Loucy (cell line): Measurements from ENCODE around the gene PIGN.

ENCODE experiments used
- H2AFZ ChIP-seq: fragments of 200-600 bp; sonication (generic); 2 replicates; pipeline ENCODE4 v1.6.0; 2016; ENCODE audit warnings: antibody characterized with exemption, mild to moderate bottlenecking, low read length, moderate library complexity
- H3F3A ChIP-seq: fragments of 200-600 bp; 2 replicates; pipeline ENCODE4 v1.6.0; 2016; ENCODE audit warnings: antibody characterized with exemption, low read depth, mild to moderate bottlenecking
- H3K27me3 ChIP-seq: fragments of 200-600 bp; sonication (generic); 2 replicates; pipeline ENCODE4 v1.6.1; 2014; ENCODE audit warnings: low read length, mild to moderate bottlenecking; ENCODE audit not compliant: insufficient read depth, poor library complexity, severe bottlenecking
- H3K36me3 ChIP-seq: fragments of 200-600 bp; sonication (generic); 2 replicates; pipeline ENCODE4 v1.6.1; 2016; ENCODE audit warnings: low read length; ENCODE audit not compliant: insufficient read depth
- H3K4me1 ChIP-seq: fragments of 200-600 bp; sonication (generic); 2 replicates; pipeline ENCODE4 v1.5.1; 2014; ENCODE audit warnings: low read length, mild to moderate bottlenecking; ENCODE audit not compliant: insufficient read depth, poor library complexity, severe bottlenecking
- H3K4me2 ChIP-seq: fragments of 200-600 bp; sonication (generic); 2 replicates; pipeline ENCODE4 v1.6.0; 2014; ENCODE audit warnings: antibody characterized with exemption, low read length, low read depth, mild to moderate bottlenecking; ENCODE audit not compliant: poor library complexity, severe bottlenecking
- H3K4me3 ChIP-seq: fragments of 200-600 bp; sonication (generic); 2 replicates; pipeline ENCODE4 v1.5.1; 2014; ENCODE audit warnings: low read length, mild to moderate bottlenecking, mixed read lengths; ENCODE audit not compliant: poor library complexity, severe bottlenecking
- H3K79me2 ChIP-seq: fragments of 200-600 bp; sonication (generic); 2 replicates; pipeline ENCODE4 v1.6.1; 2014; ENCODE audit warnings: low read length; ENCODE audit not compliant: insufficient read depth
- H3K9ac ChIP-seq: fragments of 200-600 bp; sonication (generic); 2 replicates; pipeline ENCODE4 v1.6.0; 2014; ENCODE audit warnings: mild to moderate bottlenecking, low read depth, low read length, moderate library complexity; ENCODE audit not compliant: poor library complexity, severe bottlenecking
- H3K9me2 ChIP-seq: fragments of 200-600 bp; sonication (generic); replicated peaks from 2 replicates; pipeline ENCODE4 v1.6.1; 2016; ENCODE audit warnings: low read depth, low read length, mixed read lengths
- H3K9me3 ChIP-seq: fragments of 200-600 bp; sonication (generic); 2 replicates; pipeline ENCODE4 v1.6.1; 2014; ENCODE audit warnings: mild to moderate bottlenecking, antibody characterized with exemption, low read length, low read depth; ENCODE audit not compliant: insufficient read depth
- H4K20me1 ChIP-seq: fragments of 200-600 bp; sonication (generic); 2 replicates; pipeline ENCODE4 v1.6.0; 2014; ENCODE audit warnings: antibody characterized with exemption, low read length, mild to moderate bottlenecking; ENCODE audit not compliant: insufficient read depth, poor library complexity, severe bottlenecking
- CTCF ChIP-seq: fragments of 200-600 bp; sonication (generic); conservative IDR thresholded peaks from 2 replicates; pipeline ENCODE4 v1.5.1; 2014; ENCODE audit warnings: mild to moderate bottlenecking, antibody characterized with exemption, low read length
- EZH2phosphoT487 ChIP-seq: fragments of 200-600 bp; IDR thresholded peaks from 2 replicates; pipeline ENCODE4 v1.6.1; 2018; ENCODE audit warnings: antibody characterized with exemption, mild to moderate bottlenecking, moderate library complexity, borderline replicate concordance

The PIGN gene

GRCh38 chr18:62164855-62165487 lies 21.9 kb downstream of the PIGN start:
- no peaks in the 10 kb centered on the region for H3K27me3 ChIP-seq
- H3K9me2 ChIP-seq = no peaks in the 10 kb centered on the region
- H3K4me3 ChIP-seq = no peak overlapping the region
- no peaks in the 10 kb centered on the region for H4K20me1 ChIP-seq
- peaks cover 4% of the 10 kb centered on the region; the same call in 1 of the 2 replicates for H3K36me3 ChIP-seq
- H2AFZ ChIP-seq = no peak overlapping the region
- TF ChIP-seq EZH2phosphoT487 (no peak), CTCF (no peak)
- H3K9ac ChIP-seq = no peak overlapping the region
- no peaks in the 10 kb centered on the region for H3F3A ChIP-seq
- H3K79me2 ChIP-seq = no peaks in the 10 kb centered on the region
- H3K4me1 ChIP-seq = no peaks in the 10 kb centered on the region
- no peak overlapping the region for H3K4me2 ChIP-seq
- H3K9me3 ChIP-seq = 0 out of 2 replicates have a peak, but pooled peaks cover 4% of the 10 kb centered on the region

GRCh38 chr18:62164310-62164709 lies 22.5 kb downstream of the PIGN start:
- Histone ChIP-seq H2AFZ (no peak overlapping the region), H3K27me3 (no peaks in the 10 kb centered on the region), H3K4me2 (no peak overlapping the region), H3F3A (no peaks in the 10 kb centered on the region), H3K4me3 (no peak overlapping the region), H3K9ac (no peak overlapping the region), H3K36me3 (peaks cover 4% of the 10 kb centered on the region; the same call in 1 of the 2 replicates), H3K9me3 (0 out of 2 replicates have a peak, but pooled peaks cover 4% of the 10 kb centered on the region), H3K79me2 (no peaks in the 10 kb centered on the region), H3K4me1 (no peaks in the 10 kb centered on the region), H4K20me1 (no peaks in the 10 kb centered on the region), H3K9me2 (no peaks in the 10 kb centered on the region)
- TF ChIP-seq CTCF = no peak
- TF ChIP-seq EZH2phosphoT487 = no peak

GRCh38 chr18:62157843-62158242 lies 29.0 kb downstream of the PIGN start:
- Histone ChIP-seq H3F3A (no peaks in the 10 kb centered on the region), H2AFZ (no peak overlapping the region), H3K4me1 (no peaks in the 10 kb centered on the region), H4K20me1 (no peaks in the 10 kb centered on the region), H3K4me2 (no peak overlapping the region), H3K9me3 (no peaks in the 10 kb centered on the region), H3K9ac (no peak overlapping the region), H3K27me3 (no peaks in the 10 kb centered on the region), H3K9me2 (no peaks in the 10 kb centered on the region), H3K4me3 (no peak overlapping the region), H3K79me2 (no peaks in the 10 kb centered on the region), H3K36me3 (peaks cover 15% of the 10 kb centered on the region; the same call in 1 of the 2 replicates)
- no peak for TF ChIP-seq CTCF
- TF ChIP-seq EZH2phosphoT487 = no peak
